ENCODE measurements around the gene CLASRP.

The CLASRP gene

DNA sequence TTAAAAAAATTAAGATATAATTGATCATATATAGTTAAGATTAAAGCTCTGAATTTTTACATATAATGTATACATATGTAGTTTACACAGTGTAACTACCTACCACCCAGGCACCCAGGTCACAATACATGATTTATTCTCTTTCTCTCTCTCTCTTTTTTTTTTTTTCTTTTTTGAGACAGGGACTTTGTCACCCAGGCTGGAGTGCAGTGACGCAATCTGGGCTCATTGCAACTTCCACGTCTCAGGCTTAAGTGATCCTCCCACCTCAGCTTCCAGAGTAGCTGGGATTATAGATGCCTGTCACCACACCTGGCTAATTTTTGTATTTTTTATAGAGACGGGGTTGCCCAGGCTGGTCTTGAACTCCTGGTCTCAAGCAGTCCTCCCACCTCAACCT lies 18.8 kb upstream of the CLASRP start:
- FAIRE-seq (no peak), DNase-seq (ENCODE audit: extremely low spot score, insufficient read length, low read depth) (no peak)

DNA sequence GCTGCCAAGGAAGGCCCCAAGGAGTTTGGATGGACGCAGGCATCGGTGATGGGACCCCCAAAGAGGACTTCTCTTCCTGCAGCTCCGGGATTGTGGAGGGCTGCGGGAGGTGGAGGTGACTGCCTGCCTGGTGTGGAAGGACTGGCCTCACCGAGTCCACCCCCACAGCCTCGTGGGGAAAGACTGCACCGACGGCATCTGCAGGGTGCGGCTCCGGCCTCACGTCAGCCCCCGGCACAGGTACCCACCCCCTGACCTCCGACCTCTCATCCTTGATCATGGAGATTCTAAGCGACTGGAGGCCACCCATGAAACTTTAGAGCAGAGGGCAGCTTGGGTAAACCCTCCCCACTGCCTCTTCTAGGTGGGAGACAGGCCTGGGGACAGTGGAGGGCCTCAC lies 16.9 kb upstream of the CLASRP start:
- no peak for DNase-seq (ENCODE audit: extremely low spot score, insufficient read length, low read depth)
- no peak for FAIRE-seq

DNA sequence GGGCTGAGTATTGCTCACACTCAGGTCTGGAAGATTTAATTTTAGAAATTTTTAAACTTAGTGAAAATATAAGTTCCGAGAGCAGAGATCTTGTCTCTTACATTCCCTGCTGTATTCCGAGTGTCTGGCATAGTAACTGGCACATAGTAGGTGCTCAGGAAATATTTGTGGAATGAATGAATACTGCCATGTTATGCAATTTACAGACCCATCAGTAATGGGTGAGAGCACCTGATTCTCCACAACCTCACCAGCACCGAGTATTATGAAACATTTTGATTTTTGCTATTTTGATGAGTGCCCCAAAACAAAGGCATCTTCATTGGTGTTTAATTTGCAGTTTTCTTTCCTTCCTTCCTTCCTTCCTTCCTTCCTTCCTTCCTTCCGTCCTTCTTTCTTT lies 15.8 kb upstream of the CLASRP start:
- DNase-seq (ENCODE audit: extremely low spot score, insufficient read length, low read depth), result no peak

DNA sequence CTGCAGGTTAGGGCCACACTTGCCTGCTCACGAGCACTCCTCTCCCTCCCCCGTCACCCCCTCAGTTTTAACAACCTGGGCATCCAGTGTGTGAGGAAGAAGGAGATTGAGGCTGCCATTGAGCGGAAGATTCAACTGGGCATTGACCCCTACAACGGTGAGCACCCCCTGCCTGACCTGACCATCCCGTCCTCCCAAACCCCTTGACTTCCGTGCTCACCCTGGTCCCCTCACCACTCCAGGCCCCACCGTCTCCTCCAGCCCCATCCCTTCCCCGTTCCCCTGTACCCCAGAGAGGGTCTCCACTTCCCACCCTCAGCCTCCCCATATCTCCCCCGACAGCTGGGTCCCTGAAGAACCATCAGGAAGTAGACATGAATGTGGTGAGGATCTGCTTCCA lies 13.6 kb upstream of the CLASRP start:
- DNase-seq (ENCODE audit: extremely low spot score, insufficient read length, low read depth) (no peak), FAIRE-seq (no peak)

More for the DNA sequence above, 15.8 kb upstream of the CLASRP start:
- no peak for FAIRE-seq

DNA sequence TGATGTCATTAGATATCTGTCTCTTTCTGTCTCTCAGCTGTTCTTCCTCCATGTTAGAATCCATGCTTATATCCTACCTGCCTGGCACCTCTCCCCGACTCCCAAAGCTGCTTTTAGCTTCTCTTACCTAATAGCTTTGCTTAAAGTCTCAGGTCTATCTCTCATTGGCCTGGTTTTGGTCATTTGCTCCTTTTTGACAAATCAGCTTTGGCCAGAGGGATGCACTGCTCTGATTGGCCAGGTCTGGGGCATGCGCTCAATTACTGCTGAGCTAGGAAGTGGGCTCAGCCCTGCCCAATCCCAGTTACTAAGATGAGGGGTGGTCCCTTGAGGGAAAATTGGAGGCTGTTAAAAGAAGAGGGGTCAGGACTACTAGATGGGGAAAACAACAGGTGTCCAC lies 11.5 kb upstream of the CLASRP start:
- DNase-seq (ENCODE audit: extremely low spot score, insufficient read length, low read depth), result no peak

DNA sequence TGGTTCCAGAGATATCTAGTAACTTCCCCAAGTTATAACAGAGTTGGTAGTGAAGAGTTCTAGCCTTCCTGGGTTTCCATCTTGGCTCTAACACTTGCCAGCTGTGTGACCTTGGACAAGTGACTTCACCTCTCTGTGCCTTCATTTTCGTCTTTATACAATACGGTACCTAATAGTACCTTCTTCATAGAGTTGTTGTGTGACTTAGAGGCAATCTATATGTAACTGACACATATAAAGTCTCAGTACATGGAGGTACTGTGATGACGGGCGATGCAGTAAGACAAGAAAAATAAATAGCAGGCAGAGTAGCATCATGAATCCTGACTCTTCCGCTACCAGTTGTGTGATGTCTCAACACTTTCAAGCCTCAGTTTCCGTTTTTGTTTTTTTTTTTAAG lies 8.0 kb upstream of the CLASRP start:
- FAIRE-seq (no peak), DNase-seq (ENCODE audit: extremely low spot score, insufficient read length, low read depth) (no peak)

More for the DNA sequence above, 11.5 kb upstream of the CLASRP start:
- FAIRE-seq, result no peak

DNA sequence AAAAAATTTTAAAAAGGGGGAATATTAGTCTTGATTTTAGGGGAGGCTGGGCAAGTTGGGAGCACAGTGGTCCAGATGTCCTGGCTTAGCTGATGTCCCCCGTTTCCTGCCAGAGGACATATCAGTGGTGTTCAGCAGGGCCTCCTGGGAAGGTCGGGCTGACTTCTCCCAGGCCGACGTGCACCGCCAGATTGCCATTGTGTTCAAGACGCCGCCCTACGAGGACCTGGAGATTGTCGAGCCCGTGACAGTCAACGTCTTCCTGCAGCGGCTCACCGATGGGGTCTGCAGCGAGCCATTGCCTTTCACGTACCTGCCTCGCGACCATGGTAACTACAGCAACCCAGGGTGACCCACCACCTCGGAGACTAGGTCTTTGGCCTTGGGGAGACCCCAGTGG lies 6.4 kb upstream of the CLASRP start:
- DNase-seq (ENCODE audit: extremely low spot score, insufficient read length, low read depth) (no peak), FAIRE-seq (no peak)

DNA sequence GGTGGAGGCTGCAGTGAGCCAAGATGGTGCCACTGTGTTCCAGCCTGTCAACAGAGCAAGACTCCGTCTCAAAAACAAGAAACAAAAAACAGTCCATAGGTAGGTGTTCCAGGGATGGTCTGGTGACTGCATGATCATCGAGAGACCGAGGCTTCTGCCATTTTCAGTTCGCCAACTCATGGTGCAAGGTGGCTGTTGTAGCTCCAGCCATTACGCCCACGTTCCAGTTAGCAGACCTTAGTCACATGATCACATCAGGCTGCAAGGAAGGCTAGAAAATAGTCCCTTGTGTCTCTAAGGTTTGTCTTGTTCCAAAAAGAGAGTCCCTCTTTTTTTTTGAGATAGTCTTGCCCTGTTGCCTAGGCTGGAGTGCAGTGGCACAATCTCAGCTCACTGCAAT lies 3.1 kb upstream of the CLASRP start:
- DNase-seq (ENCODE audit: extremely low spot score, insufficient read length, low read depth) (no peak), FAIRE-seq (no peak)

DNA sequence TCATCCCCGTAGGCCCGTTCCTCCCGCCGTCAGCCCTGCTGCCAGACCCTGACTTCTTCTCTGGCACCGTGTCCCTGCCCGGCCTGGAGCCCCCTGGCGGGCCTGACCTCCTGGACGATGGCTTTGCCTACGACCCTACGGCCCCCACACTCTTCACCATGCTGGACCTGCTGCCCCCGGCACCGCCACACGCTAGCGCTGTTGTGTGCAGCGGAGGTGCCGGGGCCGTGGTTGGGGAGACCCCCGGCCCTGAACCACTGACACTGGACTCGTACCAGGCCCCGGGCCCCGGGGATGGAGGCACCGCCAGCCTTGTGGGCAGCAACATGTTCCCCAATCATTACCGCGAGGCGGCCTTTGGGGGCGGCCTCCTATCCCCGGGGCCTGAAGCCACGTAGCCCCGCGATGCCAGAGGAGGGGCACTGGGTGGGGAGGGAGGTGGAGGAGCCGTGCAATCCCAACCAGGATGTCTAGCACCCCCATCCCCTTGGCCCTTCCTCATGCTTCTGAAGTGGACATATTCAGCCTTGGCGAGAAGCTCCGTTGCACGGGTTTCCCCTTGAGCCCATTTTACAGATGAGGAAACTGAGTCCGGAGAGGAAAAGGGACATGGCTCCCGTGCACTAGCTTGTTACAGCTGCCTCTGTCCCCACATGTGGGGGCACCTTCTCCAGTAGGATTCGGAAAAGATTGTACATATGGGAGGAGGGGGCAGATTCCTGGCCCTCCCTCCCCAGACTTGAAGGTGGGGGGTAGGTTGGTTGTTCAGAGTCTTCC lies 1.3 kb upstream of the CLASRP start:
- FAIRE-seq, result no peak

DNA sequence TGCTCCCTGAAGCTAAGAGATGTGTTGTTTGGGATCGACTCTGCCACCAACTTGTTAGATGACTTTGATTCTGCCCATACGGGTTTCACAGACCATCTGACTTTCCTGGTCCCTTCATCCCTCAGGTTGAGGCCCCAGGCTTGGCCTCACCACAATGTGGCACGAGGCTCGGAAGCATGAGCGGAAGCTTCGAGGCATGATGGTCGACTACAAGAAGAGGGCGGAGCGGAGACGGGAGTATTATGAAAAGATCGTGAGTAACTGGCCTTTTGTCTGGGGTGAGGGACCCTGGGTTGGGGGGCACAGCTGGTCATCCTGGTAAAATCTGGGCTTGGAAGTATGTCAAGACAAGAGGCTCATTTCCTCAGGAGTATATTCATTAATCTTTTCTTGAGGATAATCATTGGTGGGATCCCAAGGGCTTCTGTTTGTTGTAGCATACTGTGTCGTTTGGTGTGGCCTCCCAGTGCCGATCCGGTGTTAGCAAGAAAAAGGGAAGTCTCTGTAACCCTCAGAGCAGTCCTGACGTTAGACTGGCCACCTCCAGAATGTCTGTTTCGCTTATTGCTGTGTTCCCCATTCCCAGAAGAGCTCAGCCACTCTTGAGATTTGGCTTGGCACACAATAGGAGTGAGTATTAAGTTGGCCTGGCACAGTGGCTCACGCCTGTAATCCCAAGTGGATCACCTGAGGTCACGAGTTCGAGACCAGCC lies 1.4 kb downstream of the CLASRP start:
- no peak for DNase-seq (ENCODE audit: extremely low spot score, insufficient read length, low read depth)
- FAIRE-seq, result no peak

More for the DNA sequence above, 1.3 kb upstream of the CLASRP start:
- no peak for DNase-seq (ENCODE audit: extremely low spot score, insufficient read length, low read depth)

DNA sequence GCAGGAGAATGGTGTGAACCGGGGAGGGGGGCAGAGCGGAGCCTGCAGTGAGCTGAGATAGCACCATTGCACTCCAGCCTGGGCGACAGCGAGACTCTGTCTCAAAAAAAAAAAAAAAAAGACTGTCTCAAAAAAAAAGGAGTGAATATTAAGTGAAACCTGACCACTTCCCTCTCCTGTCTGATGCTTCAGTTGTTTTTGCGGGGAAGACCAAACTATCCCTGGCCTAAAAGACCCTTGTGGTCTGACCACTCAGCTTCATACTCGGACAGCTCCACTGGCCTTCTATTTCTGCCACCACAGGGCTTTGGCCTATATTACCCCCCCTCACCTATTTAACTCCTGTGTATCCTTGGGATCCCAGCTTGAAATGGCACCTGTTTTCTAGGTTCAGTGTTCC lies 2.3 kb downstream of the CLASRP start:
- FAIRE-seq, result no peak

DNA sequence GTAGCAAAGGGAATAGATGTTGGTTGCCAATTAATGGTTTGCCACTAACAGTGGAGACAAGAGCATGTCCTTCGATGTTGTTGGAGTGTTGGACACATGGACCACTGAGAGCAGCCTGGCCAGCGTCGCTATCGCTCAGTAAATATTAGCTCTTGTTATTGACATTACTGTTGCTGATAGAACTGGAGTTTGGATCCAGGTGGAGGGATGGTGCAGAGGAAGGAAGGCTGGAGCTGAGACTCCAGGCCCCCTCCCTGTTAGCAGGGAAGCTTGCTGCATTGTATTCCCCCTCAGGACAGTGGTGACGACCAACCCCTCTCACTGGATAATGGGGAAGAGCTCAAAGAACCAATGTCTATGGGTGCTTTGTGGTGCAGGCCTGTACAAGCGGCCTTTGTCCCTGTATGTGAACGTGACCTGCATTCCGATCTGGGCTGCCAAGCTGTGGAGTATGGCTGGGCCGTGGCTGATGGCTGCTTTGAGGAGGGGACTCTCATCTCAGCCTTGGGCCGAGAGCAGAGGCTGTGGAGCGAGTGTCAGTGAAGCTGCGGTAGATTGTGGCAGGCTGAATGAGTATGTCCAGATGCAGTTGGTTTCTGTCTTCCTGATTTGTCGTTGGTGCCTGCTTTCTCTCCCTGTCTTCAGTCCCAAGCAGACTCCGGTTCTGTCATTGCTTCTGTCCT lies 7.0 kb downstream of the CLASRP start:
- no peak for DNase-seq (ENCODE audit: extremely low spot score, insufficient read length, low read depth)
- FAIRE-seq, result no peak

More for the DNA sequence above, 2.3 kb downstream of the CLASRP start:
- no peak for DNase-seq (ENCODE audit: extremely low spot score, insufficient read length, low read depth)

DNA sequence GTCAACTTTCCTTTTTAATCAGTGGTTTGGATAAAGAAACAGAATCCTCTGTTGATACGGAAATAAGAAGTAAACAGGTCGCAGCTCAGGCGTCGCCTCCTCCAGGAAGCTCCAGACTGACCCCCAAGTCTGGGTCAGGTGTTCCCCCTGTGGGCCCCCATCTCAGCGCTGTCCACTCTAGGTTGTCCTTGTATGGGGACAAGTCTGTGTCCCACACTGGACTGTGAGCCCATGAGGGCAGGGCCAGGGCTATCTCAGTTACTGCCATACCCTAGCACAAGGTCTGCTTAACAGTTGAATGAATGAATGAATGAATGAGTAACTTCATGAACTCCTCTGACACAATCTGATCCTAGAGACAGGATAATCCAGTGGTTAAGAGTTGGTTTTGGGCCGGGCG lies 7.5 kb downstream of the CLASRP start:
- DNase-seq (ENCODE audit: extremely low spot score, insufficient read length, low read depth) (no peak), FAIRE-seq (no peak)

DNA sequence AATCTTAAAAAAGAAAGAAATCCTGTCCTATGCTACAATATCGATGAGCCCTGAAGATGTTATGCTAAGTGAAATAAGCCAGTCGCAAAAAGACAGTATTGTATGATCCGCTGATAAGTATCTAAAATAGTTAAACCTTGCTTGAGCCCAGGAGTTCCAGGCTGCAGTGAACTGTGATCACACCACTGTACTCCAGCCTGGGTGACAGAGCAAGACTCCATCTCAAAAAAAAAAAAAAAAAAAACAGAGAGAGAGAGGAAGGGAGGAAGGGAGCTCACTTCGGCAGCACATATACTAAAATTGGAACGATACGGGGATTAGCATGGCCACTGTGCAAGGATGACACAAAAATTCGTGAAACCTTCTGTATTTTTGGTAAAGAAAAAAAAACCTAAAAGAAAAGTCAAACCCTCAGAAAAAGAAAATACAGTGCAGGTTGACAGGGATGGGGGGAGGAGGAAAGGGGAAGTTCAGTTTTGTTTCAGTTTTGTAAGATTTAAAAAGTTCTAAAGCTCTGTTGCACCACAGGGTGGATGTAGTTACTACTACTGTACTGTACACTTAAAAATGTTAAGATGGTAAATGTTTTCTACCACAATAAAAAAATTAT lies 8.4 kb downstream of the CLASRP start:
- DNase-seq (ENCODE audit: extremely low spot score, insufficient read length, low read depth) (no peak), FAIRE-seq (peak; percentile 75)

DNA sequence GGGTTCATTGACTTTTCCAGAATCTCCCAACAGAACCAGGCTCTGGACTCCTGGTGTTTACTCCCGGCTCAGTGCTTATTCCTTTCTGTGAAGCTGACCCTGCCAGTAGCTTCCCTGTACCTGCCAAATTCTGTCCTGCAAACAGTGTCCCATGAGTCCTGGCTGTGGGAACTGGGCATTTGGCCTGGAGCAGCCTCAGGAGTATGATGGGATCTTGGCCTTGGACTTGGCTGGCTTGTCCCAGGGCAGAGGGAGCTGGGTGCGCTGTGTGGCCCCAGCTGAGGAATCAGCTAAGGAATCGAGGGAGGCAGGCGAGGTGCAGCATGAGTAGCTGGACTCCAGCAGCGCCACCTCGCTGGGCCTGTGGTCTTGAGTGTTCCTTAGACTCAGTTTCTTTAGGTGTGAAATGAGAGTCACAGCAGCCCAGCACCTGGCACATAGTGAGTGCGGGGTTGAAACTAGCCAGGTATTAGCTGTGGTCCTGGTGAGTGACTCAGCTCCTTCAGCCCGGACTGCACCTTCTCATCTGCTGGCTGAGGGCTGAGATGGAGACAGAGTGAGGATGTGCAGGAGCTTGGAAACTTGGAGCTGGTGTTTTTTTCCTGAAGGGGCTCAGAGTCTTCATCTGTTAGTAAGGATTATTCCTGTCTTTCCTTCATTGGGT lies 10.4 kb downstream of the CLASRP start:
- FAIRE-seq (no peak), DNase-seq (ENCODE audit: extremely low spot score, insufficient read length, low read depth) (no peak)

DNA sequence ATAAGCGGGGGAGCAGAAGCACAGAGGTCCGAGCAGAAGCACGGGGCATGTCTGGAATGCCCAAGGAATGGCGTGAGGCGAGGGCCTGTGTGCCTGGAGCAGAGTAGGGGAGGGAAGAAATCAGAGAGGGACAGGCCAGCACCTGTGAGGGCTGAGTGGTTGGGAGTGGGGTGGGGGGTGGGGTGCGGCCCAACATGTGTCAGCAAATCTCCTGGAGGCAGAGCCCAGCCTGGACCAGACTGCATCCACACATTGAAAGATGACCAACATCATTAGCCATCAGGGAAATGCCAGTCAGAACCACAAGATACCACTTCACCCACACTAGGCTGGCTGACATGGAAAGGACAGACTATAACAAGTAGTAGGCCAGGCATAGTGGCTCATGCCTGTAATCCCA lies 11.2 kb downstream of the CLASRP start:
- DNase-seq (ENCODE audit: extremely low spot score, insufficient read length, low read depth), result no peak
- no peak for FAIRE-seq

DNA sequence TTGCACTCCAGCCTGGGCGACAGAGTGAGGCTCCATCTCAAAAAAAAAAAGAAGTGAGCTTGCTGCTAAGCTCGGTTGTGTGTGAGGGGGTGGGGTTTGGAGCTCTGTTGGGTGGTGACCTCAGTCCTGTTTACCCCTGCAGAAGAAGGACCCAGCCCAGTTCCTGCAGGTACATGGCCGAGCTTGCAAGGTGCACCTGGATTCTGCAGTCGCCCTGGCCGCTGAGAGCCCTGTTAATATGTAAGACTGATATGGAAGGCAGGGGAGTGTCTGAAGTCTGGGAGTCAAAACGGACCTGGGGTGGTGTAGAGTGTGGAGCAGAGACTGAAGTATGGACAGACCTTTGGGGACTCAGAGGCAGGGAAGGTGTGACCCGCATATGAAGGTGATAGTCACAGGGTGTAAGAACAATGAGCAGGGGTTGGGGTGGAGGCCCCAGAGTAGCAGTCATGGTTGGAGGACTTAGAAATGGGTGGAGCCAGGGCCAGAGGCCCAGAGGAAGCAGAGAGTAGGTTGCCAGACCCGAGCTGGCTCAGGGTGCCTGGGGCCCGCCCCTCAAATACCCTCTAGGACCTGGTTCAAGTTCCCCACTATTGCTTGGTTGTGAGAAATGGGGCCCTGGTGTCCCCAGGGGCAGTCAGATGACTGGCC lies 13.2 kb downstream of the CLASRP start:
- peak; percentile 66 for FAIRE-seq
- no peak for DNase-seq (ENCODE audit: extremely low spot score, insufficient read length, low read depth)

DNA sequence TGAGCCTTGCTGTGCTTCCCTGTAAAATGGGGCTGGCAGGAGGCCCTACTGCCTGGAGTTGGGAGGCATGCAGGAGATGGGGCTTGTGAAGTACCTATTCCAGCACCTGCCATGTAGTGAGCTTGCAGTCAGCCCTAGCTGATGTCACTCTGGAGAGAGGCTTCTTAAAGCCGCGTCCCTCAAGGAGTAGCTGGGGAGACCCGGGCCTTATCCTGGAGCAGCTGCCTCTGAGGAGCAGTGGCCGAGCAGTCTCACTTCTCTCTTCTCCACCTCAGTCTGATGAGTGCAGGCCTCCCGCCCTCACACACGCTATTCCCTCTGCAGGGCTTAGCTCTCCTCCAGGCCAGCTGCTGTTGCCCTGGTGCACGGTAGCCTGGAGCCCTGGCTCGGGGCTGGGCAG lies 18.0 kb downstream of the CLASRP start:
- DNase-seq (ENCODE audit: extremely low spot score, insufficient read length, low read depth) (no peak), FAIRE-seq (no peak)

DNA sequence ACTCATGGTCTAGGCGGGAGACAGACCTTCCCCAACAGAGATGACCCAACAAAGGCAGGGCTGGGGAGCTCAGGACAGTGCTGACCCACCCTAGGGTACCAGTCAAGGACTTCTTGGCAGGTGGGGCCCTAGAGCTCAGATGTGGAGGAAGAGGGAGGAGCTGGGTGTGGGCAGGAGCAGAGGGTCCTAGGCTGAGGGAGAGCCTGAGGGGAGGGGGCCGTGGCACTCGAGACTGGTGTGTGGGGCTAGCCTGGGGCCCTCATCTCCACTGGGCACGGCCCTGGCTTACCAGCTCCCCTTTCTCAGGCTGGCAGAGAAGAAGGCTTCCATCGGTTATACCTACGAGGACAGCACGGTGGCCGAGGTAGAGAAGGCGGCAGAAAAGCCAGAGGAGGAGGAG lies 18.6 kb downstream of the CLASRP start:
- no peak for DNase-seq (ENCODE audit: extremely low spot score, insufficient read length, low read depth)
- no peak for FAIRE-seq
